K562 (cell line): Measurements from ENCODE around the gene TBX6. TPM values are rescaled to one million over a fixed set of nuclear protein-coding genes. Genes with fewer than 3 reads are reported as not detected.

Source experiments
- ATAC-seq: fragments of 200-7000 bp; cut with Tn5 transposase; 3 replicates; pipeline ENCODE4 v1.9.1; 2020; ENCODE audit warnings: moderate library complexity
- BruUV-seq: library from RNA; stranded (reverse); fragments of 400-500 nt; replicated peaks from 2 replicates; lab custom pipeline; 2021; lab: Mats Ljungman, UMichigan
- CTCF ChIA-PET: fragments of 300-600 bp; formaldehyde crosslinking; extraction: SDS; loops from one replicate; lab custom pipeline; 2021; ENCODE audit warnings: low intra/inter-chr PET ratio; lab: Yijun Ruan, JAX
- POLR2A ChIA-PET: fragments of 300-600, 350-650 bp; sonication (Branson Sonifier 250); formaldehyde crosslinking; extraction: SDS; loops from one replicate; lab custom pipeline; 2021; ENCODE audit warnings: antibody characterized with exemption, inconsistent platforms; lab: Yijun Ruan, JAX
- DNase-seq, 4 experiments: peaks; one replicate each; pipeline versions ENCODE4 v3.0.0 to v3.0.0-alpha.2; 2011 to 2018; ENCODE audit warnings: low spot score in 3 of 4, mixed read lengths in 3 of 4; ENCODE audit errors: extremely low read depth in 1 of 4
- FAIRE-seq: peaks from 2 replicates; lab custom pipeline; 2011; peaks lifted over from hg19 to GRCh38; lab: Jason Lieb, UNC
- H2AFZ ChIP-seq: 2 replicates; pipeline ENCODE4 v1.6.0; 2011; ENCODE audit warnings: low read depth, low read length, control low read depth, inconsistent platforms
- H3K27ac ChIP-seq: fragments of 200-600 bp; 3 replicates; pipeline ENCODE4 v1.8.0; 2011; ENCODE audit warnings: low read depth, mild to moderate bottlenecking, control low read depth, inconsistent platforms, low read length, moderate library complexity, mixed read lengths; ENCODE audit errors: extremely low read depth
- H3K27me3 ChIP-seq, 2 experiments: fragments of 300-600 bp in 1 of 2; 2 replicates in 1 of 2; 3 replicates in 1 of 2; pipeline versions ENCODE4 v1.6.0 to v1.8.0; 2011; ENCODE audit warnings: inconsistent platforms in 2 of 2, low read length in 2 of 2, mild to moderate bottlenecking in 1 of 2, mixed read lengths in 1 of 2, moderate library complexity in 1 of 2; ENCODE audit not compliant: control insufficient read depth in 2 of 2, insufficient read depth in 2 of 2
- H3K36me3 ChIP-seq: fragments of 300-600 bp; 3 replicates; pipeline ENCODE4 v1.8.0; 2011; ENCODE audit warnings: mild to moderate bottlenecking, low read length, inconsistent platforms; ENCODE audit not compliant: control insufficient read depth, insufficient read depth
- H3K4me1 ChIP-seq, 2 experiments: fragments of 200-600 bp in 1 of 2; replicated peaks in 1 of 2; 2 replicates in 1 of 2; 3 replicates in 1 of 2; pipeline versions ENCODE4 v1.5.1 to v1.8.0; 2011; ENCODE audit warnings: inconsistent platforms in 2 of 2, low read length in 2 of 2, mild to moderate bottlenecking in 1 of 2, mixed read lengths in 1 of 2, moderate library complexity in 1 of 2; ENCODE audit not compliant: control insufficient read depth in 2 of 2, insufficient read depth in 2 of 2
- H3K4me2 ChIP-seq: 2 replicates; pipeline ENCODE4 v1.6.1; 2011; ENCODE audit warnings: low read length, control low read depth, inconsistent platforms, mixed read lengths; ENCODE audit not compliant: insufficient read depth
- H3K4me3 ChIP-seq: fragments of 200-600 bp; sonication (generic), shearing (Covaris generic); 2 replicates; pipeline ENCODE4 v1.5.1; 2016; ENCODE audit warnings: control low read depth, inconsistent platforms
- H3K79me2 ChIP-seq: fragments of 200-600 bp; 3 replicates; pipeline ENCODE4 v1.8.0; 2011; ENCODE audit warnings: low read length, inconsistent platforms; ENCODE audit not compliant: control insufficient read depth, insufficient read depth
- H3K9ac ChIP-seq, 2 experiments: 2 replicates each; pipeline versions ENCODE4 v1.6.0 to v1.6.1; 2011; ENCODE audit warnings: low read depth in 2 of 2, low read length in 2 of 2, control low read depth in 1 of 2, inconsistent platforms in 1 of 2, mild to moderate bottlenecking in 1 of 2, mixed read lengths in 1 of 2; ENCODE audit not compliant: insufficient read depth in 1 of 2
- H3K9me1 ChIP-seq: one replicate; pipeline ENCODE4 v1.6.0; 2011; ENCODE audit warnings: inconsistent platforms, mild to moderate bottlenecking, low read length, moderate library complexity; ENCODE audit not compliant: control insufficient read depth, insufficient read depth
- H3K9me3 ChIP-seq: replicated peaks from 2 replicates; pipeline ENCODE4 v1.5.1; 2011; ENCODE audit warnings: low read depth, low read length, inconsistent platforms; ENCODE audit not compliant: control insufficient read depth, insufficient read depth
- H4K20me1 ChIP-seq: replicated peaks from 2 replicates; pipeline ENCODE4 v1.6.1; 2011; ENCODE audit warnings: low read length, inconsistent platforms, mixed read lengths; ENCODE audit not compliant: control insufficient read depth, insufficient read depth
- ATF1 ChIP-seq, 2 experiments: fragments of 450-650 bp in 1 of 2; IDR thresholded peaks; 2 replicates each; pipeline ENCODE4 v1.6.1; 2016; ENCODE audit warnings: missing compliant biosample characterization in 1 of 2, missing genetic modification characterization in 1 of 2
- BHLHE40 ChIP-seq: IDR thresholded peaks from 2 replicates; pipeline ENCODE4 v1.6.1; 2011; ENCODE audit warnings: low read length, improper control_type of control experiment
- CTBP1 ChIP-seq: fragments of 450-650 bp; IDR thresholded peaks from 2 replicates; pipeline ENCODE4 v1.6.1; 2016; ENCODE audit warnings: borderline replicate concordance
- E2F1 ChIP-seq: sonication (generic); formaldehyde crosslinking; IDR thresholded peaks from 2 replicates; pipeline ENCODE4 v1.8.1; 2023; ENCODE audit warnings: mild to moderate bottlenecking, missing genetic modification reagents, moderate library complexity
- EHMT2 ChIP-seq: fragments of 450-650 bp; IDR thresholded peaks from 2 replicates; pipeline ENCODE4 v1.6.1; 2018; ENCODE audit warnings: antibody characterized with exemption
- NR2C2 ChIP-seq, 2 experiments: fragments of 200-800 bp in 1 of 2; sonication (Bioruptor generic) in 1 of 2; sonication (generic) in 1 of 2; formaldehyde crosslinking in 1 of 2; IDR thresholded peaks; 2 replicates each; pipeline versions ENCODE4 v1.6.1 to v1.8.0; 2016 to 2022; ENCODE audit warnings: mild to moderate bottlenecking in 1 of 2, missing compliant biosample characterization in 1 of 2, missing genetic modification characterization in 1 of 2, missing genetic modification reagents in 1 of 2
- SIN3B ChIP-seq: fragments of 450-650 bp; IDR thresholded peaks from 2 replicates; pipeline ENCODE4 v1.6.1; 2017; ENCODE audit warnings: low read depth, mild to moderate bottlenecking, moderate library complexity
- SMARCB1 ChIP-seq: IDR thresholded peaks from 2 replicates; pipeline ENCODE4 v1.6.1; 2011; ENCODE audit warnings: improper control_type of control experiment, low read depth; ENCODE audit not compliant: insufficient read length
- SMC3 ChIP-seq: conservative IDR thresholded peaks from 2 replicates; pipeline ENCODE4 v1.6.1; 2011; ENCODE audit warnings: low read depth, low read length, improper control_type of control experiment; ENCODE audit not compliant: insufficient read depth
- WGBS: fragments of 100-300 bp; shearing (Covaris generic); methylation state at CpG from one replicate; pipeline ENCODE4 v1.1.6; 2016; ENCODE audit warnings: low coverage, mixed read lengths; ENCODE audit not compliant: insufficient coverage; ENCODE audit errors: missing lambda C conversion rate; 5-methylcytosine and 5-hydroxymethylcytosine counted together
- in situ Hi-C: fragments of 300-500 bp; cut with MboI; formaldehyde crosslinking; loops from 4 replicates; pipeline ENCODE4 v1.15.0; 2018; ENCODE audit warnings: inconsistent platforms, mixed read lengths
- intact Hi-C: fragments of 100-400 bp; cut with micrococcal nuclease; formaldehyde crosslinking; loops from 2 replicates; pipeline ENCODE4 v1.14.2; 2022
- polyA plus RNA-seq, 8 experiments: library from polyadenylated mRNA; depleted of rRNA in 4 of 8; stranded (reverse) in 5 of 8; unstranded in 3 of 8; fragments of >200 nt; fragmentation: Nextera tagmentation in 2 of 8; fragmentation: Illumina TruSeq in 1 of 8; extraction: Ambion mirVana in 2 of 8; extraction: Trizol in 1 of 8; gene quantifications; 2 replicates each; pipeline versions ENCODE4 v1.2.1 to v1.2.3, GENCODE V29; 2011 to 2014; ENCODE audit warnings: inconsistent platforms in 1 of 8, missing spikeins in 1 of 8
- total RNA-seq, 7 experiments: library from RNA; depleted of rRNA in 6 of 7; stranded (reverse); fragments of >200 nt in 6 of 7; fragmentation: Illumina TruSeq in 2 of 7; extraction: Trizol in 2 of 7; gene quantifications; 2 replicates each; pipeline versions ENCODE4 v1.2.1 to v1.2.3, GENCODE V29; 2011 to 2021; ENCODE audit warnings: low replicate concordance in 1 of 7

Gene TBX6
- total and polyA plus RNA-seq, 9 of the 15 experiments (the other 6 are each of a cell fraction or from before 2014, with no cell fraction given): 0.07 to 0.58 (median 0.11) TPM; not detected in 2

DNA sequence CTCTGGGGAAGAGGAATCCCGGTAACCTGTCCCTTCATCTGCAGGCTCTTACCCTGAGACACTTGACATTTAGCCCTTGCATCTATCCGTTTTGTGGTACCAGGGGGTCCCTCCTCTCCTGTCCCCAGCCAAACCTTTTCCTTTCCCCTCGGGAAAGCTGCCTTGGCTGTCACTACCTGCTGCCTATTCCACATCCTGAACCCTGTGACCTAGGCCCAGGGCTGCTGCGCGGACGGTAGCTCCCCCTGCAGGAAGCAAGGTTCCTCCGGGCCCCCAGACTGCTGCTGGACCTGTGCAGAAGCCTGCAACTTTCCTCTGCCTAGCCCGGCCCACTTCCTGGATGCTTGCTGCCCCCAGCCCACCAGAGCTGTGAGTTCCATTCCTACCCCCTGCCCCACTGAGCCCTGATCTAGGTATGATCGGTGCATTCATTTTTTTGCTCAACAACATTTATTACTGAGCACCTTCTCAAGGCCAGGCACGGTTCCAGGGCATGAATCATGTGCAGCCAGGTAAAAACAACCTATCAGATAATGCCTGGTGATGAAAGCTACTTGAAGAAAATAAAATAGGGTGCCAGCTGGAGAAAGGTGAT is 36.7 kb downstream of the TBX6 start (continued):
- TF ChIP-seq EHMT2 (no peak), SMC3 (0 out of 2 replicates have a peak, but pooled peaks have one; percentile 41), SIN3B (no peak), ATF1 (CRISPR knock-in tag; IDR thresholded peaks at IDR 0.05) (no peak), ATF1 (tag; IDR thresholded peaks at IDR 0.05) (0 out of 2 replicates have a peak, but pooled peaks have one; percentile 8), CTBP1 (peak; percentile 55; the same call in 1 of the 2 replicates), SMARCB1 (no peak), BHLHE40 (0 out of 2 replicates have a peak, but pooled peaks have one; percentile 8)

GRCh38 chr16:30054451-30054850 is 37.3 kb downstream of the TBX6 start:
- CTCF ChIA-PET: no interaction called here
- BruUV-seq: no TSS peak
- Histone ChIP-seq H2AFZ (peak overlapping the region; percentile 40), H3K9me1 (no peaks in the 10 kb centered on the region), H3K36me3 (0 out of 3 replicates have a peak, but pooled peaks cover 5% of the 10 kb centered on the region), H3K4me2 (peak overlapping the region; percentile 67), H3K9ac (peak overlapping the region in 1 of 2 experiments; percentile 49; a peak in 1 of 4 replicates), H3K4me1 (peaks cover 19 to 32% of the 10 kb centered on the region in 2 experiments), H3K27ac (no peak overlapping the region; the same call in 2 of the 3 replicates), H3K27me3 (no peaks in the 10 kb centered on the region), H3K9me3 (no peaks in the 10 kb centered on the region), H3K79me2 (peaks cover 14% of the 10 kb centered on the region; the same call in 2 of the 3 replicates), H3K4me3 (no peak overlapping the region), H4K20me1 (peaks cover 4% of the 10 kb centered on the region; the same call in 1 of the 2 replicates)
- TF ChIP-seq NR2C2 (CRISPR knock-in tag; IDR thresholded peaks at IDR 0.05) (no peak), NR2C2 (tag; IDR thresholded peaks at IDR 0.05) (peak; percentile 9; the same call in 1 of the 2 replicates), E2F1 (CRISPR knock-in tag) (no peak)
- 57% methylated on average over 8 of the region's 8 CpGs for WGBS
- in situ Hi-C loops: no loop called here
- FAIRE-seq (no peak), DNase-seq (no peak), ATAC-seq (no peak)
- POLR2A ChIA-PET: interaction anchor here (0.6 to 4.2 kb wide), 3 partner anchors 12 to 261 kb away, joined by 3 to 29 read pairs (median 6); partner anchors contain the start of gene ALDOA
- intact Hi-C loops: no loop called here
